Psoas muscle (tissue), 8 donors: ENCODE results near the gene UGT1A4. TPM values are rescaled to one million over a fixed set of nuclear protein-coding genes. Genes with fewer than 3 reads are reported as not detected.

Source experiments
- ATAC-seq, 4 donors: fragments of 200-7000 bp; cut with Tn5 transposase; one replicate each; pipeline ENCODE4 v1.9.1; 2020; ENCODE audit warnings: moderate library complexity in 3 of 4, mild to moderate bottlenecking in 2 of 4
- DNase-seq, 2 donors: peaks; one replicate each; pipeline ENCODE4 v3.0.0-alpha.2; 2020
- H3K27ac ChIP-seq: fragments of 200-600 bp; one replicate; pipeline ENCODE4 v1.8.0; 2022
- H3K27me3 ChIP-seq, 3 donors: fragments of 200-600 bp in 1 of 3; one replicate each; pipeline versions ENCODE4 v1.6.1 to v1.8.0; 2013 to 2022; ENCODE audit warnings: low read length in 2 of 3, mild to moderate bottlenecking in 2 of 3, moderate library complexity in 1 of 3; ENCODE audit not compliant: insufficient read depth in 3 of 3
- H3K36me3 ChIP-seq, 2 donors: fragments of 200-600 bp in 1 of 2; one replicate each; pipeline versions ENCODE4 v1.6.1 to v1.8.0; 2013 to 2022; ENCODE audit warnings: low read depth in 1 of 2, mild to moderate bottlenecking in 1 of 2, moderate library complexity in 1 of 2; ENCODE audit not compliant: insufficient read depth in 1 of 2
- H3K4me1 ChIP-seq: fragments of 200-600 bp; one replicate; pipeline ENCODE4 v1.8.0; 2022
- H3K4me3 ChIP-seq: fragments of 200-600 bp; one replicate; pipeline ENCODE4 v1.8.0; 2022; ENCODE audit warnings: mild to moderate bottlenecking
- H3K9me3 ChIP-seq: fragments of 200-600 bp; one replicate; pipeline ENCODE4 v1.8.0; 2022
- CTCF ChIP-seq: fragments of 200-600 bp; IDR thresholded peaks from one replicate; pipeline ENCODE4 v1.8.0; 2022; ENCODE audit warnings: antibody characterized with exemption
- WGBS, 3 donors: extraction: QIAGEN DNeasy Blood & Tissue Kit; methylation state at CpG; one replicate each; pipeline versions ENCODE4 v1.1.6 to v1.1.7; 2013; 5-methylcytosine and 5-hydroxymethylcytosine counted together
- intact Hi-C, 2 donors: fragments of 100-400 bp; cut with DNase I; formaldehyde crosslinking; loops; one replicate each; pipeline versions ENCODE4 v1.11.0 to v1.14.2; 2022
- polyA plus RNA-seq, 3 donors: library from polyadenylated mRNA; stranded (reverse); fragments of 200-250 nt; gene quantifications; one replicate each; pipeline ENCODE4 v1.2.3, GENCODE V29; 2013
- total RNA-seq, 4 donors: library from RNA; stranded (reverse); fragmentation: NEBNext Ultra II Directional in 2 of 4; extraction: Animal tissue kit (Norgen Biotek cat#: 25700) in 2 of 4; gene quantifications; one replicate each; pipeline versions ENCODE4 v1.2.1 to v1.2.4, GENCODE V29; 2021 to 2023
- donor health status: healthy with polysubstance abuse.
- donor health status: DM: no; HTN: no; CAD: no; lungs with moderate emphysema.
- donor health status: Bipolar disorder and iron deficiency.
- donor health status: healthy.
- donor health status: DM: yes; HTN: yes; CAD: no.
- donor health status: DM: no; HTN: no; CAD: no.
- donor health status: DM: no; HTN: no; CAD: no.
- donor health status: DM: yes; HTN: yes; CAD: no.

The UGT1A4 gene
- total and polyA plus RNA-seq, 7 donors, result not detected

DNA sequence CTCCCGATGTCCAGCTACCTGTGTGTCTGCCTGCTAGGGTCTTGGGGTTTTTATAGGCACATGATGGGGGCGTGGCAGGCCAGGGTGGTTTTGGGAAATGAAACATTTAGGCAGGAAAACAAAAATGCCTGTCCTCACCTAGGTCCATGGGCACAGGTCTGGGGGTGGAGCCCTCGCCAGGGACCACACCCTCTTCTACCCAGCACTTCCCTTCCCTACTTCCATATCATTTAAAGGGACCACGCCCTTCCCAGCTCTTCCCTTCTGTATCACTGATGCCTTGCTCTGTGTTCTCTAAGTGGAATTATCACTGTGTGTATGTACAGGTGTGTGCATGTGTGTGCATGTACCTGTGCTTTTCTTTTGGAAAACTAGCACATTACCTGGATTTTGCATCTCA, 47.9 kb downstream of the UGT1A4 start:
- Histone ChIP-seq H3K36me3 (no peaks in the 10 kb centered on the region), H3K27me3 (peaks cover 0 to 3% (median 2%) of the 10 kb centered on the region in 3 donors), H3K4me3 (no peak overlapping the region), H3K27ac (no peak overlapping the region), H3K9me3 (no peaks in the 10 kb centered on the region), H3K4me1 (no peaks in the 10 kb centered on the region)
- no peak for ATAC-seq
- WGBS, 3 donors, result 74 to 83% (median 78%) methylated on average over 4 of the region's 4 CpGs
- intact Hi-C loops, result no loop called here
- no peak for DNase-seq
- no peak for TF ChIP-seq CTCF

- no peak overlapping the region for H3K27ac ChIP-seq
- peaks cover 0 to 3% (median 2%) of the 10 kb centered on the region in 3 donors for H3K27me3 ChIP-seq
- 76 to 78% (median 76%) methylated on average over 4 of the region's 4 CpGs for WGBS, 3 donors
- no peaks in the 10 kb centered on the region for H3K4me1 ChIP-seq
- intact Hi-C loops, result no loop called here
- H3K9me3 ChIP-seq, result no peaks in the 10 kb centered on the region
- no peak overlapping the region for H3K4me3 ChIP-seq
- H3K36me3 ChIP-seq, result no peaks in the 10 kb centered on the region
- no peak for TF ChIP-seq CTCF
- DNase-seq, result no peak
- ATAC-seq, result no peak
Observed at GRCh38 chr2:233768076-233768475, 49.5 kb downstream of the UGT1A4 start.

- 88 to 92% (median 89%) methylated on average over 9 of the region's 9 CpGs for WGBS, 3 donors
- Histone ChIP-seq H3K36me3 (no peaks in the 10 kb centered on the region), H3K27ac (no peak overlapping the region), H3K27me3 (peaks cover 0 to 3% (median 2%) of the 10 kb centered on the region in 3 donors), H3K9me3 (no peaks in the 10 kb centered on the region), H3K4me1 (no peaks in the 10 kb centered on the region), H3K4me3 (no peak overlapping the region)
- ATAC-seq, result no peak
- intact Hi-C loops, result no loop called here
- no peak for TF ChIP-seq CTCF
- no peak for DNase-seq
Observed at GRCh38 chr2:233769260-233769659, 50.7 kb downstream of the UGT1A4 start.

DNA sequence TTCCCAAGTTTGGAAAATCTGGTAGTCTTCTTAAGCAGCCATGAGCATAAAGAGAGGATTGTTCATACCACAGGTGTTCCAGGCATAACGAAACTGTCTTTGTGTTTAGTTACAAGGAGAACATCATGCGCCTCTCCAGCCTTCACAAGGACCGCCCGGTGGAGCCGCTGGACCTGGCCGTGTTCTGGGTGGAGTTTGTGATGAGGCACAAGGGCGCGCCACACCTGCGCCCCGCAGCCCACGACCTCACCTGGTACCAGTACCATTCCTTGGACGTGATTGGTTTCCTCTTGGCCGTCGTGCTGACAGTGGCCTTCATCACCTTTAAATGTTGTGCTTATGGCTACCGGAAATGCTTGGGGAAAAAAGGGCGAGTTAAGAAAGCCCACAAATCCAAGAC, 53.6 kb downstream of the UGT1A4 start:
- peaks cover 0 to 3% (median 2%) of the 10 kb centered on the region in 3 donors for H3K27me3 ChIP-seq
- no peak overlapping the region for H3K4me3 ChIP-seq
- no peak for TF ChIP-seq CTCF
- no peaks in the 10 kb centered on the region for H3K9me3 ChIP-seq
- 85 to 89% (median 87%) methylated on average over 16 of the region's 16 CpGs for WGBS, 3 donors
- no peaks in the 10 kb centered on the region for H3K36me3 ChIP-seq
- H3K4me1 ChIP-seq, result no peaks in the 10 kb centered on the region
- intact Hi-C loops, result no loop called here
- DNase-seq (no peak), ATAC-seq (no peak)
- H3K27ac ChIP-seq, result no peak overlapping the region

- H3K4me3 ChIP-seq, result no peak overlapping the region
- intact Hi-C loops, result no loop called here
- no peak for TF ChIP-seq CTCF
- H3K9me3 ChIP-seq, result no peaks in the 10 kb centered on the region
- no peak overlapping the region for H3K27ac ChIP-seq
- no peaks in the 10 kb centered on the region for H3K36me3 ChIP-seq
- no peaks in the 10 kb centered on the region for H3K4me1 ChIP-seq
- DNase-seq (no peak), ATAC-seq (no peak)
- WGBS, 3 donors, result 55 to 71% (median 64%) methylated on average over 5 of the region's 5 CpGs
- peaks cover 0 to 3% (median 2%) of the 10 kb centered on the region in 3 donors for H3K27me3 ChIP-seq
Observed at GRCh38 chr2:233772583-233772982, 54.0 kb downstream of the UGT1A4 start.
